DMS79 (cell line): ENCODE results near the gene PDSS2.
"Not testable (repeated sequence)": the region's sequence is repeated elsewhere in the genome, so short reads cannot be mapped to it uniquely, and the experiment has no call there.

Experiments
- DNase-seq: peaks from one replicate; lab custom pipeline; 2025; lab: John Stamatoyannopoulos, UW

The PDSS2 gene

DNA sequence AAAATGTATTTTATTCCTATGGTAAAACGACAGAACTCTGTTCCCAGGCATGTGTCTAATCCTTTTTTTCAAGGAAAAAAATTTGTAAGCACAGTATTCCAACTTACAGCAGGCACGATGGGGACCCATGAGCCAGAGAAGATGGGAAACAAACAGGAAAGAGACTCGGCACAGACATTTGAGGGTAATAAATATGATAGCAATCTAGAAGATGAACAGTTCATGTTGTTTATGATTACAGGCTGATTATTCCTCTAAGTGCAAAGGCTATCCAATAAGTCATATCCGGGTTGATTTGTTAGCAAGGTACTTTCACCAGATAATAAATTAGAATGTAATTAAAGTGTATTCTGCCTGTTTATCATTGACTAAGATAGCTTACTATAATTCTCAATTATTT is 43.2 kb downstream of the PDSS2 start:
- no peak for DNase-seq

DNA sequence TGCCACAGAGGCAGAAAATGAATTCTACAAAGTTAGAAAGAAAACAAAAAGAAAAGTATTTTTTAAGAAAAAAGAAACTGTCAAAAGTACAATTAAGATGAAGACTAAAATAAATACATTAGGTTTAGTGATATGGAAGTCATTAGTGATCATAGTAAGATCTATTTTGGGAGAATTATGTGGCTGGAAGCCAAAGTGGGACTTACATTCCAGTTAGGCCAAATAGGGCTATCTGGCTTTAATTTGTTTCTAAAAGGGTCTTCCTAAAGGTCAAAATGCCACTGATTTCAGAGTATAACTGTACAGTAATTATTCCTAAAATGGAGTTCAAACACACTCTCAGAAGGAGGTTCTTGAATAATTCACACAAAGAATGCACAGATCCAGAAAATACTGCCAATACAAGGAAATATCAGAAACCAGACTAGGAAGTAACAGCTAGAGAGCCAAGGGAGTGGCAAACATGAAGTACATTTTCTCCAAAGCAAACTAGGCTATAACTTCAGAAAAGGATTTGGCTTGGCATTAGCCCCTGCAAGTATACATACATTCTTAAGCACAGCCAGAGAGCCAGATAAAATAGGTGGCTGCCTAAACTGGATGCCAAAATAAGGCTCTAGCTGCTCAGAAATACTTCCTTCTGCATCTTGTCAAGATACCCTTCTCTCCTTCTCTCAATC is 45.3 kb downstream of the PDSS2 start:
- no peak for DNase-seq

DNA sequence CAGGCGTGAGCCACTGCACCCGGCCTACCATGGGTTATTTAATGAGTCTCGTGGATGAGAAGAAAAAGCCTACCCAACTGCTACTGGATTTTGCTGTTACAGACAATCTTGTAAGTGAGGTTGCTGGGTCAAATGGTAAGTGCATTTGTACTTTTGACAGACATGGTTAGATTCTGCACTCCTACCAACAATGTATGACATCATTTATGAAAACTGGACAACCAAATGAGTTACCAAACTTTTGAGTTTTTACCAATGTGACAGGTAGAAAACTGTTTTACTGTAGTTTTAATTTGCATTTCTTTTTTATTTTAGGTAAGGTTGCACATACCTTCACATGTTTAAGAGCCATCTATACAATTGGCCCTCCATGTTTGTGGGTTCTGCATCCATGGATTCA is 48.2 kb downstream of the PDSS2 start:
- no peak for DNase-seq

DNA sequence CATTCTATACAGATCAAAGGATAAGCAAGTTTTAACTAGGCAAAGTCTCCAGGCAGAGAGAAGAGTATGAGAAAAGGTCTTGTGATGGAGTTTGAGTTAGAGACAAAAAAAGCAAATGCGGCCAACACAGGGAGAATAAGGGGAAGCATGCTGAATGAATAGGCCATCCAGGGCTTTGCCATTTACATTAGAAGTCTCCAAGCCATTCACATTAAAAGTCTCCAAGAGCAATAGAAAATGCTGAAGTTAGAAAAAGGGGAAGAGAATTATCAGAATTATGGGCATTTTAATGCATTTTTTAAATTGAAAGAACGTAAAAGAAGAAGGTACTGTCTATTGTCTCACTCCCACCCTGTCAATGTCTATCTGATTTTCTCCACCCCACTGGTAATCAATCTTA is 49.4 kb downstream of the PDSS2 start:
- no peak for DNase-seq

- DNase-seq: no peak
These were observed 50.6 kb downstream of the PDSS2 start for GRCh38 chr6:107408714-107409113.

GRCh38 chr6:107405002-107405401 is 54.4 kb downstream of the PDSS2 start:
- no peak for DNase-seq

DNA sequence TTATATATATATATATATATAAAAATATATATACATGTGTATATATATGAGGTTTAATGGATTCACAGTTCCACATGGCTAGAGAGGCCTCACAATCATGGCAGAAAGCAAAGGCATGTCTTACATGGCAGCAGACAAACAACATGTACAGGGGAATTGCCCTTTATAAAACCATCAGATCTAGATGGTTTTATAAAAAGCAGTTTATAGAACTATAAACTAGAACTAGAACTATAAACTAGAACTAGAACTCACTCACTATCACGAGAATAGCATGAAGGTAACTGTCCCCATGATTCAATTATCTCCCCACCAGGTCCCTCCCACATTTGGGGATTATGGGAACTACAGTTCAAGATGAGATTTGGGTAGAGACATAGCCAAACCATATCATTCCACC is 56.8 kb downstream of the PDSS2 start:
- no peak for DNase-seq

GRCh38 chr6:107401573-107401972 is 57.8 kb downstream of the PDSS2 start:
- no peak for DNase-seq

DNA sequence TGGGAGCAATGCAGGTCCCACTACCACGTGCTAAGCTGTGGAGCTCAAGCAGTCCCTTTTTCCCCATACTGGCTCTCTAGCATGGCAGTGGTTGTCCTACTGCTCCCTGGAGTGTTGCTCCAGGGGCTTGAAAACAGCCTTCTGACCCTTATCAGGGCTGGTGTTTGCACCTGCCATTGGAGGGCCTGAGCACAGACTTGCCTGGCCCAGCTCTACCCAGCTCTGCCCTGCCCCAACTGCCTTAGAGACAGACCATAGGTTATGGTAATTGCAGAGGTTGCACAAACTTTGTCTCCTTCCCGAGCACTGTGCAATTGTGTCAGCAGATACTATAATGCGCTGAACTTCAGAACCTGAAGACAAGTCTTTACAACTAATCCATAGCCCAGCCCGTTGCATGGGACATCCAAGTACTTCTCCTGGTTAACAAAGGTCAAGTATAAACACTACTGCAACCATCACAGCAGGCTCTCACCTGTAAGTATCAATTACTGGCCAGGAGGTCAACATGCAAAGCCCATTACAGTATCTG is 58.7 kb downstream of the PDSS2 start:
- DNase-seq: no peak

GRCh38 chr6:107399935-107400334 is 59.4 kb downstream of the PDSS2 start:
- no peak for DNase-seq

DNA sequence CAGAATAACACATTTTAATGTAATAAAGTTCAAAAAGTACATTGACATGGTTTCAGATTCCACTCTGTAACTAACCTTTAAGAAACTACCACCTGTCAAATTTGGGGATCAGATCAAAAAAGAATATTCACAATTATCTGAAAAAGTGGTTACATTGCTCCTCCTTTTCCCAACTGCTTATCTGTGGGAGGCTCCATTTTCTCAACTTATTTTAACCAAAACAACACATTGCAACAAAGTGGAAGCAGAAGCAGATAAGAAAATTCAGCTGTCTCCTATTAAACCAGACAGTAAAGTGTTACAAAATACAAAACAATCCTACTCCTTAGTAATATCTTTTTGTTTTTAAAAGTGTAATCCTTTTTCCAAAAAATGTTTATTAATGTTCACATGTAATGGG is 61.4 kb downstream of the PDSS2 start:
- DNase-seq: no peak

GRCh38 chr6:107396211-107396610 is 63.2 kb downstream of the PDSS2 start:
- DNase-seq: no peak

GRCh38 chr6:107392069-107392468 is 67.3 kb downstream of the PDSS2 start:
- DNase-seq: no peak

DNA sequence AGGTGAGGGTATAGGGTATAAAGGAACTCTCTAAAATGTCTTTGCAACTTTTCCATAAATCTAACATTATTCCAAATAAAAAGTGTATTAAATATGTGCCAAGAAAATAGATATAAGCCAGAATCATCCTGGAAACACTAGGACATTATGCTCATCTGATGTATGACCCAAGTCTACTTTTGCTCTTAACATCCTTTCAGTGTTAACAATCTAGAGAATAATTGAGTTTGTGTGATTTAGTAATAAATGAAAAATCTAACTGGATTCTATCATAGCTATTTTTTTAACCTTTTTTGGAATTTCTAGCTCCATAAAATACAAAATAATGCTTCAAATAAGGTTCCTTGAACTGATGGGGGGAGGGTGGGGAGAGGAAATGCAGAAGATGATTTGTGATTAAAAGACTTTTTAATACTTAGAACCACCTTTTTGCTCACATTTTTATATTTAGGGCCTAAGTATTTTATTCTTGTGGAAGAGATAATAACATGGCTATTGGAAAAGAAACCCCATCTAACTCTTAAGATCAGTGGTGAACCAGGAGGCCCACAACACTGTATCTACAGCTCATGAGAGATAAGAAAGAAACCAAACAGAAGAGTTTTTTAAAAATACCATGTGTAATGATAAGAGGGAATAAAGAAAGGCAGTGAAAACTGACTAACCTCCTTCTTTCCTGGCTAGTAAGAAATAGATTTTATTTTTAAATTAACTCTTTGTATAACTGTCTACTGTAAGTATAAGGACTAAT is 68.5 kb downstream of the PDSS2 start:
- no peak for DNase-seq

GRCh38 chr6:107390056-107390455 is 69.3 kb downstream of the PDSS2 start:
- DNase-seq: no peak

GRCh38 chr6:107386904-107387303 is 72.5 kb downstream of the PDSS2 start:
- no peak for DNase-seq

- no peak for DNase-seq
These were observed 73.0 kb downstream of the PDSS2 start for GRCh38 chr6:107386340-107386739.

GRCh38 chr6:107383705-107384104 is 75.7 kb downstream of the PDSS2 start:
- no peak for DNase-seq

DNA sequence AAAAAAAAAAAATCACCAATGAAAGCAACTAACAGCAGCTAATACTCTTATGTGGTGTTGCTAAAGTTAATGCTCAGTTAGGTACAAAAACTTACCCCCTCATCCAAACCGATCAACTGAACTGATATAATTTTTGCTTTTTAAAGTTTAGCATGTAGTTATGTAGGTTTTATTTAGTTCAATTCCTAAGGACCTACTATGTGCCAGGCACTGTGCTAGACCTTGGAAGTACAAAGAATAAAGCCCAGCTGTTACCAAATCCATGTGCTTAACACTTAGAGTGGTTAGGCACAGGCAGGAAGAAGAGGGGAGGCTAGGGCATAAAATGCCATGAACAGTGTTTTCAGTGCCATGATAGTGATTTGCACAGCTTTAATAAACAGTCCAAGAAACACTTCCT is 85.1 kb downstream of the PDSS2 start:
- no peak for DNase-seq

DNA sequence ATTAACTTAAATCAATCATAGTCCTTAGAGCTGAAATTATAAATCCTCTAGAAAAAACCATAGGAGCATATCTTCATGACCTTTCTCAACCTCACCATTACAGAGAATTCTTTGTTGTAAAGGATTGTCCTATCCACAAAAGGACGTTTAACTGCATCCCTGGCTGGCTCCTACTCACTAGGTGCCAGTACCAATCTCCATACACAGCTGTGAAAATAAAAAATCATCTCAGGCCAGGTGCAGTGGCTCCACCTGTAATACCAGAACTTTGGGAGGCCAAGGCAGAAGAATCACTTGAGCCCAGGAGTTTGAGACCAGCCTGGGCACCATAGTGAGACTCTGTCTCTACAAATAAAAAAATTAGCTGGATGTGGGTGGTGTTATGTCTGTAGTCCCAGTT is 89.9 kb downstream of the PDSS2 start:
- no peak for DNase-seq

GRCh38 chr6:107368471-107368870 is 90.9 kb downstream of the PDSS2 start:
- no peak for DNase-seq

- not testable (repeated sequence) for DNase-seq
These were observed 95.2 kb downstream of the PDSS2 start for GRCh38 chr6:107364173-107364572.

DNA sequence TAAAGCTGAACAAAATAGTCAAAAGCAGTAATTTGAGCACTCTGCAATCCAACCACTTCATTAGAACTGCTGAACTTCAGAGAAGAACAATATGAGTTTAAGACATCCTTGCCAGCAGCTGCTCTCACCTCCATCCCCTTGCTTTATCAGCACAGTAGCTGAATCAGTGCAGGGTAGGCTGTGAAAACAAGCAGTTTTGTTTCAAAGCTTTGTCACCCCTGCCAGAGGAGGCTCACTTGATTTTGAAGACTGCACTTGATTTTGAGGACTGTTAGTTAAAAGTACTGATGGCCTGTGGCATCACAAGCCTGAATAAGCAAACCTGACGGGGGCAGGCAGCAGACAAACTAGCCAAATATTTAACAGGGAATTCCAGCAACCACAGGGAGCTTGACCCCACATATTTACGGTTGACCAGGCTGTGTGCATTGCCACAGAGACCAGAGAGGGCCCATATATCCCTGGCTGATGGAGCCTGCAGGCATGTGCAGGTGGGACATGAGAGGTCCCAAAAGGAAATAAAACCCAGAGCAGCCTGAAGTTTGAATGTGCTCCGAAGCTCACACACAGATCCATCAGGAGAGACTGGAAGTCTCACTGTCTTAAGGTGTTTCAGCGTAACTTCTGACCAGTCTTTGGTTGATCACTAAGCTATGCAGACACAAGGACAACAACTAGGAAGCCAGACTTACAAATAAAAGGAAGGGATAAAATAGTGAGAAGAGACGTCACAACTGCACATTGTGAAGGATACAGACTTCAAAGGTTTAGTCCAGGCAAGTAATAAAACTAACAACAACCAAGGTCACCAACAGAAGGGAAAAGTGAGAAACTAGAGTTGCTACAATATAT is 97.4 kb downstream of the PDSS2 start:
- no peak for DNase-seq
